DMS79 treated with DMSO at 0.1 percent for 48 hours (cell line): ENCODE data around the gene MAGEA9.
"Not testable (repeated sequence)": the region's sequence is repeated elsewhere in the genome, so short reads cannot be mapped to it uniquely, and the experiment has no call there.

Experiments
- DNase-seq: peaks from one replicate; lab custom pipeline; 2025; lab: John Stamatoyannopoulos, UW

MAGEA9 gene

GRCh38 chrX:149781727-149782126 lies at the start of gene MAGEA9:
MAGEA9 (plus strand) TSS chrX:149781930; CDS start chrX:149786211, 4,281 bp downstream.
- DNase-seq = not testable (repeated sequence)

GRCh38 chrX:149742269-149742668 lies 39.5 kb upstream of the MAGEA9 start:
- not testable (repeated sequence) for DNase-seq

- not testable (repeated sequence) for DNase-seq
Measured at GRCh38 chrX:149746390-149747007, 35.2 kb upstream of the MAGEA9 start.

GRCh38 chrX:149757206-149758067 lies 24.3 kb upstream of the MAGEA9 start:
- no peak for DNase-seq

GRCh38 chrX:149758068-149758714 lies 23.5 kb upstream of the MAGEA9 start:
- no peak for DNase-seq

GRCh38 chrX:149758715-149759078 lies 23.0 kb upstream of the MAGEA9 start:
- not testable (repeated sequence) for DNase-seq

GRCh38 chrX:149759824-149760223 lies 21.9 kb upstream of the MAGEA9 start:
- no peak for DNase-seq

GRCh38 chrX:149760965-149761364 lies 20.8 kb upstream of the MAGEA9 start:
- DNase-seq = no peak

- not testable (repeated sequence) for DNase-seq
Measured at GRCh38 chrX:149761858-149762674, 19.7 kb upstream of the MAGEA9 start.

GRCh38 chrX:149762696-149763614 lies 18.8 kb upstream of the MAGEA9 start:
- DNase-seq = no peak

- not testable (repeated sequence) for DNase-seq
Measured at GRCh38 chrX:149770344-149770743, 11.4 kb upstream of the MAGEA9 start.

GRCh38 chrX:149773026-149773425 lies 8.7 kb upstream of the MAGEA9 start:
- not testable (repeated sequence) for DNase-seq

- DNase-seq = not testable (repeated sequence)
Measured at GRCh38 chrX:149773768-149774167, 8.0 kb upstream of the MAGEA9 start, which contains the start of gene HSFX1. HSFX1 (plus strand) TSS chrX:149774068; CDS start chrX:149774682, 614 bp downstream.

GRCh38 chrX:149777999-149778398 lies 3.7 kb upstream of the MAGEA9 start:
- not testable (repeated sequence) for DNase-seq

- not testable (repeated sequence) for DNase-seq
Measured at GRCh38 chrX:149795531-149795930, 13.8 kb downstream of the MAGEA9 start.

GRCh38 chrX:149799095-149799714 lies 17.5 kb downstream of the MAGEA9 start:
- DNase-seq = no peak

GRCh38 chrX:149799938-149800337 lies 18.2 kb downstream of the MAGEA9 start:
- peak; percentile 41 for DNase-seq

- no peak for DNase-seq
Measured at GRCh38 chrX:149803458-149804062, 21.8 kb downstream of the MAGEA9 start.

GRCh38 chrX:149804102-149804501 lies 22.4 kb downstream of the MAGEA9 start:
- no peak for DNase-seq
